H1 (cell line): Measurements from ENCODE around the gene SESN1. TPM values are rescaled to one million over a fixed set of nuclear protein-coding genes. Genes with fewer than 3 reads are reported as not detected.

Experiments
- BCL11A ChIP-seq, 2 experiments: IDR thresholded peaks; one replicate each; pipeline ENCODE4 v1.6.1; 2011; ENCODE audit warnings: low read depth in 2 of 2, low read length in 2 of 2, mild to moderate bottlenecking in 2 of 2
- NRF1 ChIP-seq: IDR thresholded peaks from 2 replicates; pipeline ENCODE4 v1.6.1; 2011; ENCODE audit warnings: mild to moderate bottlenecking, low read depth, low read length, improper control_type of control experiment
- SIN3A ChIP-seq, 2 experiments: IDR thresholded peaks in 1 of 2; conservative IDR thresholded peaks in 1 of 2; 2 replicates each; pipeline ENCODE4 v1.6.1; 2011 to 2012; ENCODE audit warnings: low read length in 2 of 2, improper control_type of control experiment in 1 of 2, low read depth in 1 of 2, mild to moderate bottlenecking in 1 of 2
- USF2 ChIP-seq: IDR thresholded peaks from 2 replicates; pipeline ENCODE4 v1.6.1; 2011; ENCODE audit warnings: low read length, improper control_type of control experiment
- ZNF274 ChIP-seq: IDR thresholded peaks from 2 replicates; pipeline ENCODE4 v1.7.0; 2012; ENCODE audit warnings: low read length, borderline replicate concordance; ENCODE audit errors: extremely low read depth
- polyA plus RNA-seq, 7 experiments: library from polyadenylated mRNA; depleted of rRNA in 3 of 7; stranded (reverse) in 5 of 7; unstranded in 2 of 7; fragments of >200 nt in 5 of 7; fragments of 200-250 nt in 2 of 7; gene quantifications; 1 replicate in 5 of 7; 2 replicates in 1 of 7; 4 replicates in 1 of 7; pipeline versions ENCODE4 v1.2.1 to v1.2.3, GENCODE V29; 2011 to 2013; ENCODE audit warnings: missing spikeins in 2 of 7, mixed read lengths in 2 of 7
- total RNA-seq: library from RNA; stranded (reverse); fragmentation: NEBNext Ultra II Directional; extraction: Animal tissue kit (Norgen Biotek cat#: 25700); gene quantifications from 2 replicates; pipeline ENCODE4 v1.2.1, GENCODE V29; 2021

Gene SESN1
- total and polyA plus RNA-seq, 2 of the 8 experiments (the other 6 are each of a cell fraction or from before 2014, with no cell fraction given): 12.8 to 15.6 TPM

DNA sequence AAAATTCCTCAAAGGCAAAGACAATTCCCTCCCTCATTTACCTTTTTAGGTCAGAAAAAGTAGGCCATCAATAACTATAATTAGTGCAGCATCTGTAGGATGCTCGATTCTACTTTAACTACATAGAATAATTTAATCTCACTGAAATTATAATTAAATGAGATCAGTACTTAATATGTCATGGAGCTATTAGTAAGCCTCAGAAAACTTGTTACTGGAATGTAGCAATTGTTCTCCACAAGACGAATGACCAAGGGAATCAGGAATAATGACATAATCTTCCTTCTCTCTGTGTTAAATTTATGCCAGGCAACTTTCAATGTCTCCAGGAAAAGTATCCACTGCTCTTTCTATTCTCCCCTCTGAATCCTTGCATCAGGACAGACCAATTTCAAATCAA, 34.1 kb downstream of the SESN1 start (continued):
- TF ChIP-seq USF2: no peak
- TF ChIP-seq ZNF274: no peak
- no peak for TF ChIP-seq BCL11A (IDR thresholded peaks at IDR 0.05; ENCODE audit: low read depth in 2 of 2, low read length in 2 of 2)
- TF ChIP-seq SIN3A (conservative IDR thresholded peaks at IDR 0.05 in 1 of 2, IDR thresholded peaks at IDR 0.05 in 1 of 2; ENCODE audit: low read depth in 1 of 2, low read length in 2 of 2): no peak
- TF ChIP-seq NRF1: no peak
